C4-2B (cell line): ENCODE measurements around the gene ZNF181.
A peak's percentile ranks its signal among the peaks of the same experiment; 100 is the strongest.

ENCODE experiments used
- H3K27ac ChIP-seq: fragments of 450-650 bp; 2 replicates; pipeline ENCODE4 v1.5.1; 2017
- ZFX ChIP-seq: fragments of 450-650 bp; IDR thresholded peaks from 2 replicates; pipeline ENCODE4 v1.6.1; 2017
- TF ChIP-seq, protein P1 (sequence below): fragments of 450-650 bp; conservative IDR thresholded peaks from 2 replicates; pipeline ENCODE4 v1.5.1; 2017; ENCODE audit warnings: mild to moderate bottlenecking

Gene ZNF181

GRCh38 chr19:34731964-34732363 is 2.1 kb upstream of the ZNF181 start:
- H3K27ac ChIP-seq, result no peak overlapping the region
- TF ChIP-seq, protein P1, sequence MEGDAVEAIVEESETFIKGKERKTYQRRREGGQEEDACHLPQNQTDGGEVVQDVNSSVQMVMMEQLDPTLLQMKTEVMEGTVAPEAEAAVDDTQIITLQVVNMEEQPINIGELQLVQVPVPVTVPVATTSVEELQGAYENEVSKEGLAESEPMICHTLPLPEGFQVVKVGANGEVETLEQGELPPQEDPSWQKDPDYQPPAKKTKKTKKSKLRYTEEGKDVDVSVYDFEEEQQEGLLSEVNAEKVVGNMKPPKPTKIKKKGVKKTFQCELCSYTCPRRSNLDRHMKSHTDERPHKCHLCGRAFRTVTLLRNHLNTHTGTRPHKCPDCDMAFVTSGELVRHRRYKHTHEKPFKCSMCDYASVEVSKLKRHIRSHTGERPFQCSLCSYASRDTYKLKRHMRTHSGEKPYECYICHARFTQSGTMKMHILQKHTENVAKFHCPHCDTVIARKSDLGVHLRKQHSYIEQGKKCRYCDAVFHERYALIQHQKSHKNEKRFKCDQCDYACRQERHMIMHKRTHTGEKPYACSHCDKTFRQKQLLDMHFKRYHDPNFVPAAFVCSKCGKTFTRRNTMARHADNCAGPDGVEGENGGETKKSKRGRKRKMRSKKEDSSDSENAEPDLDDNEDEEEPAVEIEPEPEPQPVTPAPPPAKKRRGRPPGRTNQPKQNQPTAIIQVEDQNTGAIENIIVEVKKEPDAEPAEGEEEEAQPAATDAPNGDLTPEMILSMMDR, result no peak
- no peak for TF ChIP-seq ZFX

- peak overlapping the region; percentile 90 for H3K27ac ChIP-seq
- TF ChIP-seq, protein P1, result no peak
- no peak for TF ChIP-seq ZFX
Measured at GRCh38 chr19:34732612-34733211, 1.3 kb upstream of the ZNF181 start.

GRCh38 chr19:34733266-34733745 is 737 bp upstream of the ZNF181 start:
- no peak for TF ChIP-seq ZFX
- TF ChIP-seq, protein P1, result no peak
- H3K27ac ChIP-seq, result peak overlapping the region; percentile 90

DNA sequence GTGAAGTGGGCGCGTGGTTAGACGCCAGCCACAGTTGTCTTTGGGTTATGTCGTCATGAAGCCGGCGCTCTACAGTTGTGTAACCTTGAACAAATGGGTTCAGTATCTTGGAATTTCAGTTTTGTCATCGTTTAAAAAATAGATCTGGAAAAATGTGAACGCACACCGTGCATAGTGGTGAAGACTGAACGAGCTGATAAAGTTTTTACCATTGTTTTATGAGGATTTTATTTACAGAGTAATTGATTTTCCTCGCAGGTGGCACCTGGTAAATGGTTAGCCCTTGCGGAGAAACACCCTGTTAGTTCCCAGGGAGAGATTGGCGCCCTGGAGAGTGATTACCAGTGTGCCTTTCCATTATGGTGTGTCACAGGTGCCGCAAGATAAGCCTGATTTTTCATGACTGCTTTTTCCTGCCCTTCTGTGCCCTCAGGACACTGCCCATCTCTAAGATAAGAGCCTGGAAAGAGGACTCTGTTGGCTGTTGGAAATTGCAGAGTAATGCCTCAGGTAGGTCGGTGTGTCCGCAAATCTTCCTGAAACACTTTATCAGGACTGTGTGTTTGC is 577 bp downstream of the ZNF181 start:
- H3K27ac ChIP-seq, result peak overlapping the region; percentile 90
- TF ChIP-seq, protein P1, result no peak; the same call in 1 of the 2 replicates
- TF ChIP-seq ZFX, result peak; percentile 57; the same call in 1 of the 2 replicates

DNA sequence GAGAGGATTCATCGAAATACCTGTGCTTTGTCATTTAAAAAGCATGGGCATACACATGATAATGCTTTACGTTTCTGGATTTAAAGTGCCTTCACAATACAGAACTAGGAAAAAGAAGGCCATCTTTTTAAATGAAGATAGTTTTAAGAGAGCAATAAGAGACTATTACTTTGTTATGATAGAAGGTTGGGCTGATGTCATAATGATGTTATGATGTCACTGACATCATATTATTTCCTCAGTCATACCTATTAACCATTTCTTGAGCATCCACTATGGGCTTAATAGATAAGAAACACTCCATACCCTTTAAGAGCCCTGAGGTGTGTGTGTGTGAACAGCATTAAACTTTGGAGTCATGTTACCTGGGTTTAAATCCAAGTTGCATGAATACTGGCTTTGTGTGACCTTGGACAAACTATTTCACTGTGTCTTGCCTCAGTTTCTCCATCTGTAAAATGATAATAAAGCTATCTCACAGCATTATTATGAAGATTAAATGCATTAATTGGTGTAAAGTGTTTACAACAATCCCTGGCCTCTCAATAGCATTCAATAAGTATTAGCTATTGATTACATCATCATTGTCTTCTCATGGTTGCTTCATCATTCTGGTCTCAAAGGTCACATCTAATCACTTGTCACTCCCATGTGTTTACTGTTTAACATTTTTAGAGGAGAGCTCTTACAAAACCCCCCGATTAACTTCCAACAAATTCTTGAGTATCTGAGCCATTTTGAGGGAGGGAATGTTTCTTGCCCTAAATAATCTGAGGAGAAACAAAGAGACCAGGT is 11.1 kb downstream of the ZNF181 start:
- no peak for TF ChIP-seq ZFX
- TF ChIP-seq, protein P1, result no peak
- no peak overlapping the region for H3K27ac ChIP-seq

DNA sequence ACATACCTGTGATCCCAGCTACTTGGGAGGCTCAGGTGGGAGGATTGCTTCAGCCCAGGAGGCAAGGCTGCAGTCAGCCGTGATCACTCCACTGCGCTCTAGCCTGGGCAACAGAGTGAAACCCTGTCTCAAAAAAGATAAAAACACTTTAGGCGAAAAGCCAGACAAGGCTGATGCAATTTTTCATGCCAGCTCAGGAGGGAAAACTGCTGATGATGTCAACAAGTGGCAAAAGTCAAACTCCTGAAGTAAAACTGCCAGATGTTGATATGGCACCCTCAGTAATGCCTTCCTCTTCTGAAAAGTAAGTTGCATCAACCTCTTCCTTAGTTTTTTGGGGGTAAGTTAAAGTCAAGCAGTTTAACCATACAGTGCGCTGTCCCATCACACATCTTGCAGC is 23.4 kb downstream of the ZNF181 start:
- H3K27ac ChIP-seq, result no peak overlapping the region
- TF ChIP-seq, protein P1, result no peak
- TF ChIP-seq ZFX, result no peak
